Measurements from ENCODE around the gene CDYL. TPM values are rescaled to one million over a fixed set of nuclear protein-coding genes. Genes with fewer than 3 reads are reported as not detected.

CDYL gene
- total and polyA plus RNA-seq, 8 donors: 26.9 to 32.3 (median 29.1) TPM

DNA sequence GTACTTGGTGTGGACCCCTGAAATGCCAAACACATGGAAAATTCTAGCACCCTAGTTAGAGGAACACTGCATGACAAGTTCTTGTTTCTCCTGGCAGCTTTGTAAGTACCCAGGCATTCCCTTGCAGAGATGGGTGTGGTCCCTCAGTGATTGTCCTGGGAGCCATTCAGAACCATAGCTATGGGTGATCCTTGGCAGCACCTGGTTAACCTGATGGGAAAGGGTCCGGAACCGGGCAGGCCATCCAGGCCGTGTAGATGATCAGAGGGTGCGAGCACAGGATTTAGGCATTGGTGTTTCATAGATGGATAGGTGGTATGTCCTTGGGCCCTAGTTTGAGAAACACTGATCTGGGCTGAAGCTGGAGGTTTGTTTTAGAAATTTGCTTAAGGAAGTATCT, 131.9 kb downstream of the CDYL start:
- TF ChIP-seq CTCF (IDR thresholded peaks at IDR 0.05): no peak
- Histone ChIP-seq H3K4me3 (no peak overlapping the region), H3K36me3 (peaks cover 0 to 4% of the 10 kb centered on the region in 2 donors), H3K27ac (no peak overlapping the region), H3K4me1 (peaks cover 0 to 26% of the 10 kb centered on the region in 2 donors), H3K9me3 (no peaks in the 10 kb centered on the region), H3K27me3 (no peaks in the 10 kb centered on the region)
- DNase-seq (no peak), ATAC-seq (no peak)
- intact Hi-C loops (cut with DNase I): no loop called here

- DNase-seq (no peak), ATAC-seq (no peak)
- Histone ChIP-seq H3K36me3 (peaks cover 0 to 4% of the 10 kb centered on the region in 2 donors), H3K4me3 (no peak overlapping the region), H3K4me1 (peaks cover 9 to 31% of the 10 kb centered on the region in 2 donors), H3K27ac (no peak overlapping the region), H3K9me3 (no peaks in the 10 kb centered on the region), H3K27me3 (no peaks in the 10 kb centered on the region)
- TF ChIP-seq CTCF (IDR thresholded peaks at IDR 0.05): no peak
- intact Hi-C loops (cut with DNase I): no loop called here
These were observed 133.0 kb downstream of the CDYL start for GRCh38 chr6:4909063-4909706.

DNA sequence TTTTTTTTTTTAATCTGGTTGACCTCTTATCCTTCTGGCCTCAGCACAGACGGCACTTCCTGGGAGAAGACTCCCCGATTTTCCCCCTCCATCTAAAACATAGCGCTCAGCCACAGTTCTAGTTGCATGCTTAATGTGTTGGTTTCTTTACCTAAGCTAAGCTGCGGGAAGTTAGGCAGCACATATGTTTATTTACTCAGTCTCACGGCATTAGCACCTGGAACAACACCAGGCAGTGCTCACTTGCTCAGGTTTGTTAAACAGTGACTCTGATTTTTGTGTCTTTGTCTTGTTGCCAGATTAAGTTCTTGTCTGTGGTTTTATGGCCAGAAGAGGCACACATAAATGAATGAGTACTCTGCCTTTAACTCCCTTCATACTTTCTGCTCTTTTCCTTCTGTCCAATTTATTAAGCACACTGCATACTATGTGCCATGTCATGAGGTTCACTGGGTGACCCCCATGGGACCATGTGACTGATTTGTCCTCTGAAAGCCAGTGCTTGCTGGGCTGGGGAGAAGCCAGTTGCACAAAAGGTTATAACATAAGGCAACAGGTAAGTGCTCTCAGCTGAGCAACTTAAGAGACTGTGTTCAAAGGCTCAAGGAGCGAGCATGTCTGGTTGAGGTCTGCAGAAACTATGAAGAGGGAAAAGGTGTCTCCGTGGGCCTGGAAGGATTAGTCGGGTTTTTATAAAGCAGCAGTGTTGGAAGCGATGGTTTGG, 134.0 kb downstream of the CDYL start:
- no peak for TF ChIP-seq CTCF (IDR thresholded peaks at IDR 0.05)
- no peaks in the 10 kb centered on the region for H3K9me3 ChIP-seq
- peak overlapping the region in 1 of 2 donors; percentile 20 for H3K27ac ChIP-seq
- intact Hi-C loops (cut with DNase I): no loop called here
- H3K27me3 ChIP-seq: no peaks in the 10 kb centered on the region
- no peak overlapping the region for H3K4me3 ChIP-seq
- H3K36me3 ChIP-seq: peaks cover 0 to 4% of the 10 kb centered on the region in 2 donors
- DNase-seq (peak in 2 of 4 donors; percentile 37 to 56), ATAC-seq (peak; percentile 84)
- H3K4me1 ChIP-seq: peaks cover 14 to 33% of the 10 kb centered on the region in 2 donors

DNA sequence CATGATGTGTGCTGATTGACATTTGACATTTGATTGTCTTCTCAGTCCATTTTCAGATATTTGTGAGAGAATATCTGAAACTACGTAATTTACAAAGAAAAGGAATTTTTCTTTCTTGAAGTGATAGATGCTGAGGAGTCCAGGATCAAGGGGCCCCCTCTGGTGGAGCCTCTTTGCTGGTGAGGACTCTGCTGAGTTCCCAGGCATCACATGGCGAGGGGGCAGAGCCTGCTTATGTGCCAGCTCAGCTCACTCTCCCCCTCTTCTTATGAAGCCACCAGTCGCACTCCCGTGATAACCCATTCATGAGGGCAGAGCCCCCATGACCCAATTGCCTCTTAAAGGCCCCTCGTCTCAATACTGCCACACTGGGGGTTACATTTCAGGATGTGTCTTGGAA, 136.4 kb downstream of the CDYL start:
- Histone ChIP-seq H3K4me1 (peaks cover 10 to 14% of the 10 kb centered on the region in 2 donors), H3K36me3 (peaks cover 0 to 4% of the 10 kb centered on the region in 2 donors), H3K9me3 (no peaks in the 10 kb centered on the region), H3K4me3 (no peak overlapping the region), H3K27me3 (no peaks in the 10 kb centered on the region), H3K27ac (no peak overlapping the region)
- ATAC-seq (no peak), DNase-seq (no peak)
- no peak for TF ChIP-seq CTCF (IDR thresholded peaks at IDR 0.05)
- intact Hi-C loops (cut with DNase I): no loop called here

GRCh38 chr6:4913705-4914419, 137.7 kb downstream of the CDYL start:
- Histone ChIP-seq H3K4me3 (no peak overlapping the region), H3K36me3 (peaks cover 0 to 4% of the 10 kb centered on the region in 2 donors), H3K27me3 (no peaks in the 10 kb centered on the region), H3K9me3 (no peaks in the 10 kb centered on the region), H3K27ac (peak overlapping the region in 1 of 2 donors; percentile 18), H3K4me1 (peaks cover 8 to 14% of the 10 kb centered on the region in 2 donors)
- intact Hi-C loops (cut with DNase I): no loop called here
- ATAC-seq (no peak), DNase-seq (no peak)
- no peak for TF ChIP-seq CTCF (IDR thresholded peaks at IDR 0.05)

All from left lung (tissue), 10 donors.